SK-N-SH treated with all-trans-retinoic acid at 6 μM for 48 hours (cell line): Measurements from ENCODE around the gene GARS1.

Experiments used
- ATAC-seq: fragments of 200-7000 bp; cut with Tn5 transposase; 3 replicates; pipeline ENCODE4 v1.9.1; 2020; ENCODE audit warnings: mild to moderate bottlenecking, moderate library complexity
- ARNTL ChIP-seq: fragments of 450-650 bp; formaldehyde crosslinking; IDR thresholded peaks from 2 replicates; pipeline ENCODE4 v1.5.0; 2020; ENCODE audit warnings: low read depth, mild to moderate bottlenecking, moderate library complexity, borderline replicate concordance
- BACH2 ChIP-seq: fragments of 250-450 bp; sonication (Bioruptor Pico); IDR thresholded peaks from 2 replicates; pipeline ENCODE4 v1.9.0; 2021; ENCODE audit warnings: mild to moderate bottlenecking, borderline replicate concordance
- CREB5 ChIP-seq: fragments of 250-450 bp; sonication (Bioruptor Pico); IDR thresholded peaks from 2 replicates; pipeline ENCODE4 v1.5.1; 2020; ENCODE audit warnings: low read depth, mild to moderate bottlenecking, moderate library complexity
- CSDC2 ChIP-seq: fragments of 250-450 bp; sonication (Bioruptor Pico); IDR thresholded peaks from 2 replicates; pipeline ENCODE4 v1.5.0; 2020; ENCODE audit warnings: mild to moderate bottlenecking, moderate library complexity
- ESRRG ChIP-seq: fragments of 250-450 bp; sonication (Bioruptor Pico); IDR thresholded peaks from 2 replicates; pipeline ENCODE4 v1.6.1; 2021; ENCODE audit warnings: mild to moderate bottlenecking
- GLIS3 ChIP-seq: fragments of 250-450 bp; sonication (Bioruptor Pico); IDR thresholded peaks from 2 replicates; pipeline ENCODE4 v1.5.0; 2020; ENCODE audit warnings: mild to moderate bottlenecking, moderate library complexity
- ISL1 ChIP-seq: fragments of 250-450 bp; sonication (Bioruptor Pico); IDR thresholded peaks from 2 replicates; pipeline ENCODE4 v2.1.2; 2022; ENCODE audit warnings: mild to moderate bottlenecking, moderate library complexity
- OSR1 ChIP-seq: fragments of 250-450 bp; sonication (Bioruptor Pico); IDR thresholded peaks from 2 replicates; pipeline ENCODE4 v1.8.0; 2022; ENCODE audit warnings: moderate library complexity, mild to moderate bottlenecking, inconsistent platforms
- PATZ1 ChIP-seq: fragments of 250-450 bp; sonication (Bioruptor Pico); IDR thresholded peaks from 2 replicates; pipeline ENCODE4 v1.8.0; 2020; ENCODE audit warnings: mild to moderate bottlenecking, moderate library complexity, borderline replicate concordance
- POU6F1 ChIP-seq: fragments of 250-450 bp; sonication (Bioruptor Pico); IDR thresholded peaks from 2 replicates; pipeline ENCODE4 v1.8.0; 2021; ENCODE audit warnings: low read depth, mild to moderate bottlenecking, moderate library complexity, borderline replicate concordance
- PPARA ChIP-seq: fragments of 250-450 bp; sonication (Bioruptor Pico); IDR thresholded peaks from 2 replicates; pipeline ENCODE4 v1.5.0; 2020; ENCODE audit warnings: mild to moderate bottlenecking, borderline replicate concordance
- RARB ChIP-seq: fragments of 250-450 bp; sonication (Bioruptor Pico); IDR thresholded peaks from 2 replicates; pipeline ENCODE4 v1.8.0; 2021; ENCODE audit warnings: mild to moderate bottlenecking, moderate library complexity
- SNAI2 ChIP-seq: fragments of 250-450 bp; sonication (Bioruptor Pico); IDR thresholded peaks from 2 replicates; pipeline ENCODE4 v1.5.0; 2020; ENCODE audit warnings: mild to moderate bottlenecking, moderate library complexity
- TCF4 ChIP-seq: fragments of 250-450 bp; sonication (Bioruptor Pico); IDR thresholded peaks from 2 replicates; pipeline ENCODE4 v1.8.0; 2021; ENCODE audit warnings: mild to moderate bottlenecking, moderate library complexity, borderline replicate concordance
- TOX ChIP-seq: fragments of 250-450 bp; sonication (Bioruptor Pico); IDR thresholded peaks from 2 replicates; pipeline ENCODE4 v1.8.0; 2021; ENCODE audit warnings: mild to moderate bottlenecking, moderate library complexity, borderline replicate concordance
- ZFP3 ChIP-seq: fragments of 250-450 bp; sonication (Bioruptor Pico); IDR thresholded peaks from 2 replicates; pipeline ENCODE4 v1.5.0; 2020; ENCODE audit warnings: mild to moderate bottlenecking, moderate library complexity
- ZFP30 ChIP-seq: fragments of 450-650 bp; formaldehyde crosslinking; IDR thresholded peaks from 2 replicates; pipeline ENCODE4 v1.5.0; 2022; ENCODE audit warnings: mild to moderate bottlenecking, moderate library complexity
- ZNF565 ChIP-seq: fragments of 450-650 bp; formaldehyde crosslinking; conservative IDR thresholded peaks from 2 replicates; pipeline ENCODE4 v1.5.0; 2020; ENCODE audit warnings: low read depth, mild to moderate bottlenecking, moderate library complexity
- ZNF70 ChIP-seq: fragments of 450-650 bp; formaldehyde crosslinking; IDR thresholded peaks from 2 replicates; pipeline ENCODE4 v1.5.0; 2020; ENCODE audit warnings: mild to moderate bottlenecking, moderate library complexity
- ZNF8 ChIP-seq: fragments of 450-650 bp; formaldehyde crosslinking; IDR thresholded peaks from 2 replicates; pipeline ENCODE4 v1.5.0; 2020; ENCODE audit warnings: mild to moderate bottlenecking, moderate library complexity

GARS1 gene

GRCh38 chr7:30648744-30649540 lies 54.3 kb downstream of the GARS1 start:
- TF ChIP-seq ESRRG (no peak), PATZ1 (CRISPR knock-in tag) (no peak), TCF4 (CRISPR knock-in tag) (no peak), ZNF565 (CRISPR knock-in tag) (no peak)
- no peak for ATAC-seq

GRCh38 chr7:30649717-30650420 lies 55.2 kb downstream of the GARS1 start:
- TF ChIP-seq SNAI2 (CRISPR knock-in tag) (no peak), TOX (CRISPR knock-in tag) (no peak), POU6F1 (CRISPR knock-in tag) (no peak), ZNF70 (CRISPR knock-in tag) (no peak), ISL1 (no peak), PPARA (no peak), CREB5 (CRISPR knock-in tag) (no peak), TCF4 (CRISPR knock-in tag) (no peak), PATZ1 (CRISPR knock-in tag) (no peak), ZNF565 (CRISPR knock-in tag) (no peak), ZNF8 (CRISPR knock-in tag) (no peak), ESRRG (no peak), CSDC2 (CRISPR knock-in tag) (no peak), ARNTL (no peak), RARB (no peak), ZFP3 (CRISPR knock-in tag) (no peak)
- ATAC-seq: no peak

GRCh38 chr7:30650421-30650808 lies 55.7 kb downstream of the GARS1 start:
- ATAC-seq: no peak

More at GRCh38 chr7:30650421-30650808, 55.7 kb downstream of the GARS1 start:
- TF ChIP-seq SNAI2 (CRISPR knock-in tag) (no peak), BACH2 (CRISPR knock-in tag) (no peak), GLIS3 (CRISPR knock-in tag) (no peak), PATZ1 (CRISPR knock-in tag) (no peak), POU6F1 (CRISPR knock-in tag) (no peak), OSR1 (CRISPR knock-in tag) (no peak), TCF4 (CRISPR knock-in tag) (no peak), ZFP30 (CRISPR knock-in tag) (no peak)
